Measurements from ENCODE around the gene IPO5.

- TF ChIP-seq MYC (IDR thresholded peaks at IDR 0.05; ENCODE audit: low read depth, low read length) (no peak), CTCF (IDR thresholded peaks at IDR 0.05; ENCODE audit: low read depth, low read length) (no peak), POLR2A (IDR thresholded peaks at IDR 0.05; ENCODE audit: extremely low read depth, insufficient read length) (no peak)
These were observed 25.2 kb upstream of the IPO5 start for GRCh38 chr13:97928301-97928700.

Measured in NB4 (cell line).